ENCODE measurements around the gene UBA52. TPM values are rescaled to one million over a fixed set of nuclear protein-coding genes. Genes with fewer than 3 reads are reported as not detected.
A peak's percentile ranks its signal among the peaks of the same experiment; 100 is the strongest.

The UBA52 gene
- total RNA-seq (2014; rRNA removed; shearing (Covaris generic)): 627 and 649 TPM in 2 replicates
- polyA plus RNA-seq (2016; fragmentation: Nextera tagmentation; extraction: Ambion mirVana): 1,301 and 1,361 TPM in 2 replicates
- long read RNA-seq, transcript UBA52-209 (4 exons, 514 nt): minor isoform, 133 of 787 reads
- long read RNA-seq, transcript UBA52-202 (5 exons, 2,845 nt): minor isoform, 140 of 787 reads
- long read RNA-seq, transcript UBA52-201 (5 exons, 572 nt): major isoform, 457 of 787 reads
- long read RNA-seq, partial matches to known transcripts: 13 of 787 reads
- long read RNA-seq, other reads (novel, unspliced or antisense): 39 of 787 reads

GRCh38 chr19:18571564-18572344 lies at the start of gene UBA52:
Gene UBA52, plus strand, starts transcription at chr19:18571857. Its CDS starts 1,444 bp downstream, at chr19:18573301.
- DNase-seq (ENCODE audit: low spot score) (peak; percentile 99), ATAC-seq (peak; percentile 96)
- Histone ChIP-seq H3K4me1 (ENCODE audit: insufficient read depth) (peaks cover 8% of the 10 kb centered on the region), H3K9me2 (ENCODE audit: insufficient read depth) (no peaks in the 10 kb centered on the region), H3K36me3 (ENCODE audit: insufficient read depth) (peaks cover 52% of the 10 kb centered on the region), H3K27ac (ENCODE audit: low read depth) (peak within 1 kb of the TSS; percentile 80), H4K20me1 (replicated peaks; ENCODE audit: insufficient read depth) (peaks cover 31% of the 10 kb centered on the region), H3K79me2 (replicated peaks; ENCODE audit: insufficient read depth) (peaks cover 29% of the 10 kb centered on the region), H3K4me3 (peak within 1 kb of the TSS; percentile 99), H3K27me3 (ENCODE audit: insufficient read depth) (no peaks in the 10 kb centered on the region), H2AFZ (peak within 1 kb of the TSS; percentile 28; the same call in 1 of the 2 replicates), H3F3A (replicated peaks; ENCODE audit: low read depth) (peaks cover 43% of the 10 kb centered on the region), H3K4me2 (peak within 1 kb of the TSS; percentile 100)
- Mint-ChIP-seq H3K4me1 (peaks cover 12% of the 10 kb centered on the region), H3K4me3 (peak within 1 kb of the TSS; percentile 88), H3K27me3 (ENCODE audit: insufficient read depth, low read depth, poor library complexity) (peaks cover 20% of the 10 kb centered on the region), H3K27ac (peak within 1 kb of the TSS; percentile 65), H3K36me3 (ENCODE audit: low read depth) (peaks cover 84% of the 10 kb centered on the region), H3K9me3 (no peaks in the 10 kb centered on the region)
- TF ChIP-seq POLR2AphosphoS5 (IDR thresholded peaks at IDR 0.05; ENCODE audit: low read depth) (peak; percentile 94), CREB1 (CRISPR knock-in tag; IDR thresholded peaks at IDR 0.05; ENCODE audit: low read depth) (peak; percentile 96), EZH2 (IDR thresholded peaks at IDR 0.05; ENCODE audit: low read depth, unreplicated experiment) (no peak), STAT1 (IDR thresholded peaks at IDR 0.05; ENCODE audit: unreplicated experiment) (no peak), EZH2phosphoT487 (IDR thresholded peaks at IDR 0.05; ENCODE audit: unreplicated experiment) (no peak), CTCF (conservative IDR thresholded peaks at IDR 0.05; ENCODE audit: low read depth in 2 of 2) (no peak), ZNF114 (CRISPR knock-in tag; IDR thresholded peaks at IDR 0.05) (no peak), ZNF331 (CRISPR knock-in tag; IDR thresholded peaks at IDR 0.05; ENCODE audit: low read depth) (no peak), NANOG (IDR thresholded peaks at IDR 0.05; ENCODE audit: borderline replicate concordance) (no peak), JUNB (IDR thresholded peaks at IDR 0.05; ENCODE audit: unreplicated experiment) (no peak), ETS1 (IDR thresholded peaks at IDR 0.05) (peak; percentile 97), ZNF462 (CRISPR knock-in tag; IDR thresholded peaks at IDR 0.05) (no peak), REST (IDR thresholded peaks at IDR 0.05; ENCODE audit: unreplicated experiment) (no peak)
